H9 (cell line): ENCODE results near the gene FAM219A. TPM values are rescaled to one million over a fixed set of nuclear protein-coding genes. Genes with fewer than 3 reads are reported as not detected.

ENCODE experiments used
- DNase-seq: peaks from one replicate; pipeline ENCODE4 v3.0.0-alpha.2; 2017
- H2AFZ ChIP-seq: one replicate; pipeline ENCODE4 v1.6.1; 2013; ENCODE audit warnings: mild to moderate bottlenecking, low read length, control low read depth, moderate library complexity
- H2AK5ac ChIP-seq: 2 replicates; pipeline ENCODE4 v1.6.1; 2013; ENCODE audit warnings: low read length, control low read depth, mixed read lengths; ENCODE audit not compliant: insufficient read length
- H2BK120ac ChIP-seq: one replicate; pipeline ENCODE4 v1.6.1; 2013; ENCODE audit warnings: low read depth, mild to moderate bottlenecking, low read length, control low read depth, inconsistent platforms; ENCODE audit not compliant: poor library complexity, severe bottlenecking
- H2BK12ac ChIP-seq: 2 replicates; pipeline ENCODE4 v1.6.1; 2013; ENCODE audit warnings: low read length, control low read depth, mixed read lengths, low read depth; ENCODE audit not compliant: insufficient read length
- H2BK15ac ChIP-seq: 2 replicates; pipeline ENCODE4 v1.6.1; 2013; ENCODE audit warnings: low read depth, low read length, control low read depth
- H2BK20ac ChIP-seq: one replicate; pipeline ENCODE4 v1.6.1; 2013; ENCODE audit warnings: low read depth, mild to moderate bottlenecking, low read length, control low read depth, inconsistent platforms; ENCODE audit not compliant: poor library complexity, severe bottlenecking
- H2BK5ac ChIP-seq: 2 replicates; pipeline ENCODE4 v1.6.1; 2013; ENCODE audit warnings: low read length, control low read depth, mixed read lengths; ENCODE audit not compliant: insufficient read length
- H3K14ac ChIP-seq: 2 replicates; pipeline ENCODE4 v1.6.1; 2013; ENCODE audit warnings: low read length, control low read depth; ENCODE audit not compliant: insufficient read depth
- H3K18ac ChIP-seq: 2 replicates; pipeline ENCODE4 v1.6.1; 2013; ENCODE audit warnings: low read depth, mild to moderate bottlenecking, mixed read lengths, low read length, control low read depth; ENCODE audit not compliant: insufficient read length
- H3K23ac ChIP-seq: 2 replicates; pipeline ENCODE4 v1.6.1; 2013; ENCODE audit warnings: low read length, control low read depth, mixed read lengths, low read depth; ENCODE audit not compliant: insufficient read length
- H3K23me2 ChIP-seq: 2 replicates; pipeline ENCODE4 v1.6.1; 2013; ENCODE audit warnings: low read depth, mild to moderate bottlenecking, mixed read lengths, low read length, control low read depth; ENCODE audit not compliant: insufficient read length, poor library complexity, severe bottlenecking
- H3K27ac ChIP-seq: 2 replicates; pipeline ENCODE4 v1.5.1; 2013; ENCODE audit warnings: low read length, control low read depth, mixed read lengths, low read depth; ENCODE audit not compliant: insufficient read length
- H3K27me3 ChIP-seq: 2 replicates; pipeline ENCODE4 v1.6.1; 2013; ENCODE audit warnings: low read length, control low read depth, inconsistent platforms; ENCODE audit not compliant: insufficient read depth
- H3K4ac ChIP-seq: 2 replicates; pipeline ENCODE4 v1.6.1; 2013; ENCODE audit warnings: low read depth, mild to moderate bottlenecking, control low read depth, inconsistent platforms, low read length, moderate library complexity
- H3K4me1 ChIP-seq: 2 replicates; pipeline ENCODE4 v1.6.1; 2013; ENCODE audit warnings: low read length, control low read depth, inconsistent platforms; ENCODE audit not compliant: insufficient read depth
- H3K4me2 ChIP-seq: 2 replicates; pipeline ENCODE4 v1.6.1; 2013; ENCODE audit warnings: low read length, control low read depth, mixed read lengths; ENCODE audit not compliant: insufficient read length, insufficient read depth
- H3K56ac ChIP-seq: 2 replicates; pipeline ENCODE4 v1.6.1; 2013; ENCODE audit warnings: low read depth, mild to moderate bottlenecking, mixed read lengths, low read length, control low read depth; ENCODE audit not compliant: insufficient read length
- H3K79me1 ChIP-seq: 2 replicates; pipeline ENCODE4 v1.6.1; 2013; ENCODE audit warnings: low read depth, mild to moderate bottlenecking, moderate library complexity, low read length, control low read depth, inconsistent platforms; ENCODE audit not compliant: insufficient read depth, poor library complexity, severe bottlenecking
- H3K79me2 ChIP-seq: 2 replicates; pipeline ENCODE4 v1.6.1; 2013; ENCODE audit warnings: low read length, control low read depth, inconsistent platforms; ENCODE audit not compliant: insufficient read depth
- H3K9ac ChIP-seq: 2 replicates; pipeline ENCODE4 v1.6.1; 2013; ENCODE audit warnings: low read length, control low read depth, mixed read lengths; ENCODE audit not compliant: insufficient read length; ENCODE audit errors: extremely low read depth
- H3K9me3 ChIP-seq: one replicate; pipeline ENCODE4 v1.6.1; 2013; ENCODE audit warnings: low read depth, low read length, inconsistent platforms; ENCODE audit not compliant: control insufficient read depth
- H3T11ph ChIP-seq: one replicate; pipeline ENCODE4 v1.6.1; 2013; ENCODE audit warnings: mild to moderate bottlenecking, low read length, control low read depth, inconsistent platforms
- H4K20me1 ChIP-seq: one replicate; pipeline ENCODE4 v1.6.1; 2013; ENCODE audit not compliant: control insufficient read depth, insufficient read length, insufficient read depth
- H4K5ac ChIP-seq: 2 replicates; pipeline ENCODE4 v1.6.1; 2013; ENCODE audit warnings: low read depth, mild to moderate bottlenecking, mixed read lengths, low read length, control low read depth; ENCODE audit not compliant: insufficient read length
- H4K8ac ChIP-seq: replicated peaks from 2 replicates; pipeline ENCODE4 v1.6.1; 2013; ENCODE audit warnings: low read length, control low read depth, mixed read lengths, low read depth; ENCODE audit not compliant: insufficient read length
- H4K91ac ChIP-seq: 2 replicates; pipeline ENCODE4 v1.6.1; 2013; ENCODE audit warnings: low read depth, mild to moderate bottlenecking, moderate library complexity, mixed read lengths, low read length, control low read depth; ENCODE audit not compliant: insufficient read length
- H3K27ac Mint-ChIP-seq, 3 experiments: 2 replicates in 2 of 3; 3 replicates in 1 of 3; pipeline ENCODE4 v1.8.0; 2020 to 2021; ENCODE audit warnings: mixed read lengths in 3 of 3, mild to moderate bottlenecking in 1 of 3, moderate library complexity in 1 of 3
- H3K27me3 Mint-ChIP-seq: 2 replicates; pipeline ENCODE4 v1.8.0; 2021; ENCODE audit warnings: low read depth, mild to moderate bottlenecking, moderate library complexity, mixed read lengths
- H3K36me3 Mint-ChIP-seq, 3 experiments: 2 replicates in 2 of 3; 3 replicates in 1 of 3; pipeline ENCODE4 v1.8.0; 2020 to 2021; ENCODE audit warnings: low read depth in 3 of 3, mixed read lengths in 3 of 3; ENCODE audit not compliant: insufficient read depth in 1 of 3
- H3K4me1 Mint-ChIP-seq, 2 experiments: 2 replicates each; pipeline ENCODE4 v1.8.0; 2020; ENCODE audit warnings: mixed read lengths in 2 of 2
- H3K4me3 Mint-ChIP-seq, 2 experiments: 2 replicates in 1 of 2; 3 replicates in 1 of 2; pipeline ENCODE4 v1.8.0; 2020 to 2021; ENCODE audit warnings: mild to moderate bottlenecking in 2 of 2, mixed read lengths in 2 of 2, moderate library complexity in 1 of 2
- H3K9me3 Mint-ChIP-seq, 2 experiments: 2 replicates in 1 of 2; 3 replicates in 1 of 2; pipeline ENCODE4 v1.8.0; 2020; ENCODE audit warnings: mild to moderate bottlenecking in 2 of 2, mixed read lengths in 2 of 2, moderate library complexity in 1 of 2
- CTCF ChIP-seq: fragments of 200-600 bp; sonication (generic); conservative IDR thresholded peaks from 3 replicates; pipeline ENCODE4 v1.8.0; 2021; ENCODE audit warnings: antibody characterized with exemption, mild to moderate bottlenecking
- WGBS: extraction: QIAGEN DNeasy Blood & Tissue Kit; methylation state at CpG from one replicate; pipeline ENCODE4 v1.1.7; 2013; ENCODE audit warnings: missing lambda C conversion rate, low lambda C conversion rate, mixed read lengths; ENCODE audit not compliant: insufficient read length; ENCODE audit errors: extremely low coverage; 5-methylcytosine and 5-hydroxymethylcytosine counted together
- total RNA-seq: library from RNA; stranded (reverse); gene quantifications from 2 replicates; pipeline ENCODE4 v1.2.1, GENCODE V29; 2021

FAM219A gene
- total RNA-seq, 1 experiment from 2014 or later, result 16.7 TPM

- no peak overlapping the region for H3T11ph ChIP-seq
- peaks cover 2% of the 10 kb centered on the region for H3K23me2 ChIP-seq
- Mint-ChIP-seq H3K27ac (no peak overlapping the region), H3K27me3 (peaks cover 23% of the 10 kb centered on the region), H3K9me3 (no peaks in the 10 kb centered on the region), H3K36me3 (no peaks in the 10 kb centered on the region; a peak in 1 of 7 replicates), H3K4me1 (peaks cover 9 to 14% of the 10 kb centered on the region in 2 experiments), H3K4me3 (no peak overlapping the region)
- no CpG with 5 or more reads among the region's 2 CpGs for WGBS
- no peak overlapping the region for H4K8ac ChIP-seq
- H2BK15ac ChIP-seq, result no peak overlapping the region
- no peak overlapping the region for H2BK5ac ChIP-seq
- H3K18ac ChIP-seq, result no peak overlapping the region
- no peaks in the 10 kb centered on the region for H3K9me3 ChIP-seq
- no peak overlapping the region for H2AK5ac ChIP-seq
- no peak overlapping the region for H3K4me2 ChIP-seq
- H3K56ac ChIP-seq, result no peak overlapping the region
- no peak overlapping the region for H3K9ac ChIP-seq
- no peak overlapping the region for H2BK120ac ChIP-seq
- H2AFZ ChIP-seq, result no peak overlapping the region
- H3K27ac ChIP-seq, result no peak overlapping the region
- 0 out of 2 replicates have a peak, but pooled peaks cover 2% of the 10 kb centered on the region for H3K4me1 ChIP-seq
- no peak overlapping the region for H2BK20ac ChIP-seq
- no peaks in the 10 kb centered on the region for H3K27me3 ChIP-seq
- H2BK12ac ChIP-seq, result no peak overlapping the region
- H4K91ac ChIP-seq, result no peak overlapping the region
- no peaks in the 10 kb centered on the region for H3K79me2 ChIP-seq
- no peak overlapping the region for H3K14ac ChIP-seq
- no peak overlapping the region for H3K23ac ChIP-seq
- TF ChIP-seq CTCF, result no peak
- no peak overlapping the region for H3K4ac ChIP-seq
- no peak for DNase-seq
- no peaks in the 10 kb centered on the region for H3K79me1 ChIP-seq
- H4K5ac ChIP-seq, result no peak overlapping the region
- H4K20me1 ChIP-seq, result no peaks in the 10 kb centered on the region
These were observed 5.5 kb upstream of the FAM219A start for GRCh38 chr9:34463901-34464232.
